Measurements from ENCODE around the gene ADSL. TPM values are rescaled to one million over a fixed set of nuclear protein-coding genes. Genes with fewer than 3 reads are reported as not detected.

The ADSL gene
- total RNA-seq, 1 donor from 2014 or later: 120 TPM

DNA sequence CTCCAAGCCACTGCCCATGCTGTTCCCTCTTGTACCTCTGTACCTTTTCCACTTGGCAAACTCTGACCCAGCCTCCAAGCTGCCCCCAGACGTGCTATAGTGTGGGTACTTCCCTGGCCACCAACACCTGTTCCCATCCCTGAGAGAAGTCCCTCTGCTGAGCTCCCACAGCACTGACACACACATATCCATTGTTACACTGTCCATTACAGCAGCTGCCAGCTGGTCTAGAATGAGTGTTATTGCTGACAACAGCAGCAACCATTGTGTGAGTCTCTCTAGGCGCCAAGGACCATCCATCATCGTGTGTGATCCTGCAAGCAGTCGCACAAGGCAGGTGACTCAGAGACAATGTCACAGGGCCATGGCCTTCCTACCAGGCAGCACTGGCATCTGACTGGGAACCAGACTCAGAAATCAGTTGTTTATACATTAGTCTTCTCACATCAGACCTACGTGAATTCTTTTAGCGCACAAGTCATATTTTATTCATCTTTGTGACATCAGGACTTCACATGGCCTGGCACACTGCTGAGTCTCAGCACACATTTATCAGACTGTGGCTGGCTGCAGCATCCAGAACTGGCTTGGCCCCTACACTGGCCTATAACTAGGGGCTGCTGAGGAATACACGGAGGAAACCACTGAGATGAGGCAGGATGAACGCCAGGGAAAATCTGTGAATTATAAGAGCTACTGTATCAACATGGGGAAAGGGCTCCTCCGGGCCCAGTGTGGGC lies 80.5 kb downstream of the ADSL start:
- H3K9me3 Mint-ChIP-seq: no peaks in the 10 kb centered on the region
- DNase-seq (ENCODE audit: low read depth, low spot score): no peak
- H3K4me1 Mint-ChIP-seq: peaks cover 4% of the 10 kb centered on the region
- TF ChIP-seq, protein P1, sequence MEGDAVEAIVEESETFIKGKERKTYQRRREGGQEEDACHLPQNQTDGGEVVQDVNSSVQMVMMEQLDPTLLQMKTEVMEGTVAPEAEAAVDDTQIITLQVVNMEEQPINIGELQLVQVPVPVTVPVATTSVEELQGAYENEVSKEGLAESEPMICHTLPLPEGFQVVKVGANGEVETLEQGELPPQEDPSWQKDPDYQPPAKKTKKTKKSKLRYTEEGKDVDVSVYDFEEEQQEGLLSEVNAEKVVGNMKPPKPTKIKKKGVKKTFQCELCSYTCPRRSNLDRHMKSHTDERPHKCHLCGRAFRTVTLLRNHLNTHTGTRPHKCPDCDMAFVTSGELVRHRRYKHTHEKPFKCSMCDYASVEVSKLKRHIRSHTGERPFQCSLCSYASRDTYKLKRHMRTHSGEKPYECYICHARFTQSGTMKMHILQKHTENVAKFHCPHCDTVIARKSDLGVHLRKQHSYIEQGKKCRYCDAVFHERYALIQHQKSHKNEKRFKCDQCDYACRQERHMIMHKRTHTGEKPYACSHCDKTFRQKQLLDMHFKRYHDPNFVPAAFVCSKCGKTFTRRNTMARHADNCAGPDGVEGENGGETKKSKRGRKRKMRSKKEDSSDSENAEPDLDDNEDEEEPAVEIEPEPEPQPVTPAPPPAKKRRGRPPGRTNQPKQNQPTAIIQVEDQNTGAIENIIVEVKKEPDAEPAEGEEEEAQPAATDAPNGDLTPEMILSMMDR (conservative IDR thresholded peaks at IDR 0.05): no peak
- H3K4me3 Mint-ChIP-seq: peak overlapping the region; percentile 20
- H3K27me3 Mint-ChIP-seq (ENCODE audit: low read depth): no peaks in the 10 kb centered on the region
- H3K27ac Mint-ChIP-seq (ENCODE audit: unreplicated experiment): peak overlapping the region; percentile 97
- H3K36me3 Mint-ChIP-seq (ENCODE audit: low read depth): peaks cover 15% of the 10 kb centered on the region

DNA sequence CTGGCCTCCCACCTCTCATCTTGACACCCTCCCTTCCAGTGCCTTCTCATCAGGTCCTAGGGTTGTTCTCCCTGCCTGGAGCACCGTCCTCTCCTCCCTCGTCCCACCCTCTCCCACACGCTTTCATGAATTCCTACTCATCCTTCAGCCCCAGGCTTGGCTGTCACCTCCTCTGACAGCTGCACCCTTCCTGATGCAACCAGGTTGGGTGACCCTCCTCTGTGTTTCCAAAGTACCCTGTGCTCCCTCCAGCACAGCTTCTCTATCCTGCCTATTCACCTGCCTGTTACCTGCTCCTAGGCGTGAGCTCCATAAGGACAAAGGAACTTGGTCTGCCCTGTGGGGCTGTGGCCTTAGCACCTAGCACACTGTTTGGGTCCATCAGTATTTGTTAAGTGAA lies 82.5 kb downstream of the ADSL start:
- TF ChIP-seq, protein P1 (conservative IDR thresholded peaks at IDR 0.05): no peak
- no peaks in the 10 kb centered on the region for H3K9me3 Mint-ChIP-seq
- H3K27ac Mint-ChIP-seq (ENCODE audit: unreplicated experiment): peak overlapping the region; percentile 76
- no peak for DNase-seq (ENCODE audit: low read depth, low spot score)
- H3K4me1 Mint-ChIP-seq: peaks cover 4% of the 10 kb centered on the region
- H3K27me3 Mint-ChIP-seq (ENCODE audit: low read depth): no peaks in the 10 kb centered on the region
- peaks cover 12% of the 10 kb centered on the region for H3K36me3 Mint-ChIP-seq (ENCODE audit: low read depth)
- H3K4me3 Mint-ChIP-seq: no peak overlapping the region

DNA sequence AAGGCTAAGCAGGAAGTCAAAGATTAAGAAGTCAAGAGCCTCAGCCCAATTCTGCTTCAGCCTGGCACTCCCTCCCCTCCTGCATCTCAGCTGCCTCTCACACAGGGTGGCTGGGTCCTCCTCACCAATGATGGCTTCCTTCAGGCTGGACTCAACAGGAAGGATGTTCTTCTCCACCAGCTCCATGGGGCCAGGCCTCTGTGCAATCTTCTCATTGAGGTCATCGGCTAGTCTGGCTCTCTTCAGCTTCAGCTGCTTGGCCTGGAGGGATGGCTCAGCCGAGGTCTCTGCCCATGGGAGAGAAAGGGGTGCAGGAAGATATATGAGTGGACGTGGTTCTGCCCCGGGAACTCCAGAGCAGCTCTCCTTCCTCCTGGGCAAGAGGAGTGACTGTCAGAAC lies 83.2 kb downstream of the ADSL start:
- Mint-ChIP-seq H3K4me3 (no peak overlapping the region), H3K36me3 (ENCODE audit: low read depth) (peaks cover 12% of the 10 kb centered on the region), H3K4me1 (peaks cover 4% of the 10 kb centered on the region), H3K27ac (ENCODE audit: unreplicated experiment) (peak overlapping the region; percentile 75), H3K27me3 (ENCODE audit: low read depth) (no peaks in the 10 kb centered on the region), H3K9me3 (no peaks in the 10 kb centered on the region)
- DNase-seq (ENCODE audit: low read depth, low spot score): no peak
- TF ChIP-seq, protein P1 (conservative IDR thresholded peaks at IDR 0.05): no peak

DNA sequence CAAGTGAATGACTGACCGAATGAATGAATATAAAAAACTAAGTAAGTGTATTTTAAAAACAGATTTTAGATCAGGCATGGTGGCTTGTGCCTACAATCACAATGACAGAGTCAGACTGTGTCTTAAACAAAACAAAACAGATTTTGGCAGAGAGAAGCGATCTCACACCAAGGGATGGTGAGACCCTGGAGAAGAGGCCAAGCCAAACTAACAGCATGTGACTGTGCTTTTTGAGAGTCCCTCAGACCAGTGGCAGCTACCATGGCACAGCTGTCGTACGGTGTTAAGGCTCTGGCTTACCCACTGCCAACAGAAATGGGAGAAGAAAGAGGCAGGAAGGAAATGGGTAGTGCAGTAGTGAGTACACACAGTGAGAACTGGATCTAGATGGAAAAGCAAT lies 84.7 kb downstream of the ADSL start:
- Mint-ChIP-seq H3K36me3 (ENCODE audit: low read depth) (peaks cover 12% of the 10 kb centered on the region), H3K9me3 (no peaks in the 10 kb centered on the region), H3K27ac (ENCODE audit: unreplicated experiment) (peak overlapping the region; percentile 60), H3K4me3 (no peak overlapping the region), H3K4me1 (peaks cover 4% of the 10 kb centered on the region), H3K27me3 (ENCODE audit: low read depth) (no peaks in the 10 kb centered on the region)
- DNase-seq (ENCODE audit: low read depth, low spot score): no peak
- TF ChIP-seq, protein P1 (conservative IDR thresholded peaks at IDR 0.05): no peak

DNA sequence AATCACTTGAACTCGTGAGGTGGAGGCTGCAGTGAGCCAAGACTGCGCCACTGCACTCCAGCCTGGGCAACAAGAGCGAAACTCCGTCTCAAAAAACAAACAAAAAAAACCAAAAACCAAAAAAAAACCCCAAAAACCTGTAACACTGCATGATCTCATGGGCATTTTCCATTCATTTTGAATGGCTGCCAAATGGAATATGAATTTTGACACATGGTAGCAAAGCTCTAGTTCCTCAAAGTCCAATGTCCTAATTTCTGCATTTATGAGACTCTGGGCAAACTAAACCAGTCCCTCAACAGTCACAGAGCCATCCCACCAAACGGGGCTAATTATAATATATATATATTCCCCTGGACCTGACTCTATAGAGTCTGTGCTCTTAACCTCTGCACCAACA lies 85.9 kb downstream of the ADSL start:
- no peaks in the 10 kb centered on the region for H3K27me3 Mint-ChIP-seq (ENCODE audit: low read depth)
- H3K9me3 Mint-ChIP-seq: no peaks in the 10 kb centered on the region

More for the DNA sequence above, 85.9 kb downstream of the ADSL start:
- H3K27ac Mint-ChIP-seq (ENCODE audit: unreplicated experiment): no peak overlapping the region
- no peak overlapping the region for H3K4me3 Mint-ChIP-seq
- DNase-seq (ENCODE audit: low read depth, low spot score): no peak
- TF ChIP-seq, protein P1 (conservative IDR thresholded peaks at IDR 0.05): no peak
- peaks cover 10% of the 10 kb centered on the region for H3K4me1 Mint-ChIP-seq
- peaks cover 6% of the 10 kb centered on the region for H3K36me3 Mint-ChIP-seq (ENCODE audit: low read depth)
